SK-N-SH (cell line): ENCODE results near the gene SRCIN1. TPM values are rescaled to one million over a fixed set of nuclear protein-coding genes. Genes with fewer than 3 reads are reported as not detected.

Experiments used
- CTCF ChIA-PET: fragments of 300-600, 350-600 bp; formaldehyde crosslinking; extraction: SDS; loops from one replicate; lab custom pipeline; 2021; lab: Yijun Ruan, JAX
- POLR2A ChIA-PET: fragments of 350-600 bp; sonication (Branson Sonifier 250); formaldehyde crosslinking; extraction: SDS; loops from one replicate; lab custom pipeline; 2020; ENCODE audit warnings: antibody characterized with exemption, inconsistent platforms; lab: Yijun Ruan, JAX
- DNase-seq: peaks from one replicate; pipeline ENCODE4 v3.0.0; 2012
- H2AFZ ChIP-seq: fragments of 200-600 bp; sonication (generic); 2 replicates; pipeline ENCODE4 v1.8.1; 2016; ENCODE audit warnings: antibody characterized with exemption, mild to moderate bottlenecking, low read depth
- H3F3A ChIP-seq: fragments of 200-600 bp; sonication (generic); replicated peaks from 2 replicates; pipeline ENCODE3; 2016; ENCODE audit warnings: antibody characterized with exemption, mild to moderate bottlenecking; ENCODE audit not compliant: insufficient read depth
- H3K27ac ChIP-seq, 2 experiments: fragments of 200-500 bp in 1 of 2; fragments of 200-600 bp in 1 of 2; sonication (Bioruptor generic) in 1 of 2; sonication (generic), shearing (Covaris generic) in 1 of 2; 2 replicates each; pipeline versions ENCODE4 v1.5.1 to v1.6.1; 2014 to 2016; ENCODE audit warnings: low read depth in 2 of 2, inconsistent platforms in 1 of 2, low read length in 1 of 2, mild to moderate bottlenecking in 1 of 2, mixed read lengths in 1 of 2
- H3K27me3 ChIP-seq: fragments of 200-600 bp; sonication (generic), shearing (Covaris generic); 2 replicates; pipeline ENCODE4 v1.6.1; 2016; ENCODE audit warnings: mixed run types; ENCODE audit not compliant: insufficient read depth
- H3K36me3 ChIP-seq, 2 experiments: fragments of 200-500 bp in 1 of 2; fragments of 200-600 bp in 1 of 2; sonication (Bioruptor generic) in 1 of 2; sonication (generic) in 1 of 2; replicated peaks in 1 of 2; 2 replicates each; pipeline versions ENCODE3 to v1.5.1; 2014 to 2016; ENCODE audit warnings: low read length in 1 of 2, mild to moderate bottlenecking in 1 of 2; ENCODE audit not compliant: insufficient read depth in 2 of 2, control insufficient read depth in 1 of 2
- H3K4me1 ChIP-seq, 2 experiments: fragments of 200-500 bp in 1 of 2; fragments of 200-600 bp in 1 of 2; sonication (Bioruptor generic) in 1 of 2; sonication (generic), shearing (Covaris generic) in 1 of 2; 2 replicates each; pipeline versions ENCODE4 v1.5.1 to v1.6.1; 2014 to 2016; ENCODE audit warnings: low read depth in 1 of 2, low read length in 1 of 2, mixed run types in 1 of 2; ENCODE audit not compliant: insufficient read depth in 2 of 2, control insufficient read depth in 1 of 2
- H3K4me2 ChIP-seq: fragments of 200-600 bp; sonication (generic), shearing (Covaris generic); 2 replicates; pipeline ENCODE4 v1.6.1; 2017; ENCODE audit warnings: mixed run types
- H3K4me3 ChIP-seq, 2 experiments: fragments of 200-500 bp in 1 of 2; fragments of 200-600 bp in 1 of 2; sonication (Bioruptor generic) in 1 of 2; sonication (generic), shearing (Covaris generic) in 1 of 2; 2 replicates each; pipeline versions ENCODE4 v1.5.1 to v1.8.1; 2014 to 2016; ENCODE audit warnings: low read depth in 2 of 2, inconsistent platforms in 1 of 2, low read length in 1 of 2, mild to moderate bottlenecking in 1 of 2, mixed read lengths in 1 of 2, moderate library complexity in 1 of 2
- H3K79me2 ChIP-seq: fragments of 200-600 bp; sonication (generic); 2 replicates; pipeline ENCODE4 v1.8.1; 2017; ENCODE audit warnings: mild to moderate bottlenecking; ENCODE audit not compliant: insufficient read depth
- H3K9ac ChIP-seq: fragments of 200-600 bp; sonication (generic); 2 replicates; pipeline ENCODE4 v1.6.1; 2017; ENCODE audit warnings: mixed run types
- H3K9me2 ChIP-seq: fragments of 200-600 bp; sonication (generic); 2 replicates; pipeline ENCODE4 v1.6.1; 2017; ENCODE audit warnings: mixed run types
- H3K9me3 ChIP-seq: fragments of 200-600 bp; sonication (generic); 2 replicates; pipeline ENCODE4 v1.6.1; 2017; ENCODE audit warnings: mixed run types, mild to moderate bottlenecking, moderate library complexity
- H4K20me1 ChIP-seq: fragments of 200-600 bp; sonication (generic); 2 replicates; pipeline ENCODE4 v1.6.1; 2017; ENCODE audit warnings: mild to moderate bottlenecking, mixed run types; ENCODE audit not compliant: insufficient read depth
- CHD2 ChIP-seq: fragments of 150-350 bp; IDR thresholded peaks from 2 replicates; pipeline ENCODE4 v1.6.1; 2018; ENCODE audit warnings: low read length; ENCODE audit not compliant: partially characterized antibody
- ELF1 ChIP-seq: IDR thresholded peaks from 2 replicates; pipeline ENCODE4 v1.4.0; 2012
- EP300 ChIP-seq, 2 experiments: IDR thresholded peaks; 2 replicates each; pipeline versions ENCODE4 v1.4.0 to v1.6.1; 2012; ENCODE audit warnings: borderline replicate concordance in 1 of 2, low read depth in 1 of 2, low read length in 1 of 2
- FOXJ3 ChIP-seq: sonication (generic); formaldehyde crosslinking; IDR thresholded peaks from 2 replicates; pipeline ENCODE4 v1.5.1; 2020; ENCODE audit warnings: mild to moderate bottlenecking, missing genetic modification reagents
- FOXM1 ChIP-seq: IDR thresholded peaks from 2 replicates; pipeline ENCODE4 v1.4.0; 2012; ENCODE audit warnings: low read depth, mild to moderate bottlenecking
- GATA2 ChIP-seq: sonication (generic); formaldehyde crosslinking; IDR thresholded peaks from 2 replicates; pipeline ENCODE4 v1.5.0; 2020; ENCODE audit warnings: mild to moderate bottlenecking, missing genetic modification reagents
- MEF2A ChIP-seq: IDR thresholded peaks from 2 replicates; pipeline ENCODE4 v1.4.0; 2012; ENCODE audit warnings: low read depth, borderline replicate concordance
- MXI1 ChIP-seq: IDR thresholded peaks from 2 replicates; pipeline ENCODE4 v1.6.1; 2012; ENCODE audit warnings: mild to moderate bottlenecking, low read depth, low read length, improper control_type of control experiment
- POLR2AphosphoS5 ChIP-seq: IDR thresholded peaks from 2 replicates; pipeline ENCODE4 v1.6.1; 2012; ENCODE audit warnings: low read depth, low read length
- RAD21 ChIP-seq: IDR thresholded peaks from 2 replicates; pipeline ENCODE4 v1.6.1; 2012; ENCODE audit warnings: mild to moderate bottlenecking, low read length
- RXRA ChIP-seq: IDR thresholded peaks from 2 replicates; pipeline ENCODE4 v1.4.0; 2012; ENCODE audit warnings: low read depth, mild to moderate bottlenecking, borderline replicate concordance
- SMC3 ChIP-seq: IDR thresholded peaks from 2 replicates; pipeline ENCODE4 v1.6.1; 2012; ENCODE audit warnings: low read depth, low read length, improper control_type of control experiment
- TAF1 ChIP-seq: IDR thresholded peaks from 2 replicates; pipeline ENCODE4 v1.6.1; 2012; ENCODE audit warnings: low read depth, mild to moderate bottlenecking, low read length, moderate library complexity, borderline replicate concordance
- TEAD4 ChIP-seq: IDR thresholded peaks from 2 replicates; pipeline ENCODE4 v1.4.0; 2012; ENCODE audit warnings: mild to moderate bottlenecking, borderline replicate concordance; ENCODE audit not compliant: insufficient read depth
- YY1 ChIP-seq: IDR thresholded peaks from 2 replicates; pipeline ENCODE4 v1.4.0; 2012; ENCODE audit warnings: low read depth, mild to moderate bottlenecking
- WGBS: methylation state at CpG from one replicate; pipeline ENCODE4 v1.1.6; 2017; ENCODE audit warnings: low lambda C conversion rate; 5-methylcytosine and 5-hydroxymethylcytosine counted together
- polyA plus RNA-seq, 3 experiments: library from polyadenylated mRNA; depleted of rRNA; stranded (reverse); fragments of >200 nt; gene quantifications; 2 replicates each; pipeline ENCODE4 v1.2.3, GENCODE V29; 2012
- TF ChIP-seq, protein P1 (sequence below): IDR thresholded peaks from 2 replicates; pipeline ENCODE4; 2012
- TF ChIP-seq, protein P2 (sequence below): fragments of 200-600 bp; sonication (generic); IDR thresholded peaks from 2 replicates; pipeline ENCODE4 v1.6.1; 2017; ENCODE audit warnings: antibody characterized with exemption, mild to moderate bottlenecking, moderate library complexity
- TF ChIP-seq, protein P3 (sequence below): IDR thresholded peaks from 2 replicates; pipeline ENCODE4 v1.4.0; 2012; ENCODE audit warnings: low read depth, borderline replicate concordance
- TF ChIP-seq, protein P4 (sequence below): IDR thresholded peaks from 2 replicates; pipeline ENCODE4 v1.4.0; 2012; ENCODE audit warnings: low read depth

Gene SRCIN1
- polyA plus RNA-seq, 1 of the 3 experiments (the other 2 are of a cell fraction) = 1.0 TPM

DNA sequence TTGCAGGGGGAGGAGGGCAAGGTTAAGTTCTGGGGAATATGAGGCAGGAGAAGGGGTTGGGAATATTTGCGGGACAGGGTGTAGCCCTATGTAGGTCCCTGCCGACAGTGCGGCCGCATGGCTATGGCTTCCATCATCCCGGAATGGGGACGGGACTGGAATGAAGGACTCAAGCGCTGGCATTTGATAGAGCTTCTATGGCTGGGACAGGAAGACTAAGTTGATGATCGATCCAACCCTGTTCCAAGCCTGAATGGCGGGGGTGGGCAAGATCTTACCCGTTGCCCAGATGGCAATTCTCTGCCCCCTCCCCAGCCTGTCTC, 47.1 kb downstream of the SRCIN1 start:
- no peaks in the 10 kb centered on the region for H3K9me2 ChIP-seq
- peaks cover 0 to 30% of the 10 kb centered on the region in 2 experiments; a peak in 2 of 4 replicates for H3K4me1 ChIP-seq
- peaks cover 6% of the 10 kb centered on the region for H3F3A ChIP-seq
- no peaks in the 10 kb centered on the region for H4K20me1 ChIP-seq
- H3K27ac ChIP-seq = no peak overlapping the region; a peak in 1 of 4 replicates
- no peaks in the 10 kb centered on the region for H3K27me3 ChIP-seq
- no peaks in the 10 kb centered on the region for H3K36me3 ChIP-seq
- CTCF ChIA-PET = interaction anchor here (0.7 to 7.2 kb wide), 36 partner anchors 9 to 187 kb away, joined by 3 to 167 read pairs (median 7); partner anchors contain the start of genes EPOP and SRCIN1
- WGBS = 67% methylated on average over 7 of the region's 10 CpGs
- H3K9me3 ChIP-seq = no peaks in the 10 kb centered on the region
- POLR2A ChIA-PET = interaction anchor here (0.8 to 1.4 kb wide), 5 partner anchors 11 to 39 kb away, joined by 3 to 6 read pairs (median 3); no protein-coding TSS in a partner anchor
- no peak overlapping the region for H3K9ac ChIP-seq
- H3K79me2 ChIP-seq = no peaks in the 10 kb centered on the region
- TF ChIP-seq FOXJ3 (CRISPR knock-in tag) (no peak), MXI1 (no peak), FOXM1 (no peak), GATA2 (CRISPR knock-in tag) (no peak), TAF1 (no peak), CHD2 (no peak)
- TF ChIP-seq, protein P1, sequence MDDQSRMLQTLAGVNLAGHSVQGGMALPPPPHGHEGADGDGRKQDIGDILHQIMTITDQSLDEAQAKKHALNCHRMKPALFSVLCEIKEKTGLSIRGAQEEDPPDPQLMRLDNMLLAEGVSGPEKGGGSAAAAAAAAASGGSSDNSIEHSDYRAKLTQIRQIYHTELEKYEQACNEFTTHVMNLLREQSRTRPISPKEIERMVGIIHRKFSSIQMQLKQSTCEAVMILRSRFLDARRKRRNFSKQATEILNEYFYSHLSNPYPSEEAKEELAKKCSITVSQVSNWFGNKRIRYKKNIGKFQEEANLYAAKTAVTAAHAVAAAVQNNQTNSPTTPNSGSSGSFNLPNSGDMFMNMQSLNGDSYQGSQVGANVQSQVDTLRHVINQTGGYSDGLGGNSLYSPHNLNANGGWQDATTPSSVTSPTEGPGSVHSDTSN = no peak
- TF ChIP-seq, protein P2, sequence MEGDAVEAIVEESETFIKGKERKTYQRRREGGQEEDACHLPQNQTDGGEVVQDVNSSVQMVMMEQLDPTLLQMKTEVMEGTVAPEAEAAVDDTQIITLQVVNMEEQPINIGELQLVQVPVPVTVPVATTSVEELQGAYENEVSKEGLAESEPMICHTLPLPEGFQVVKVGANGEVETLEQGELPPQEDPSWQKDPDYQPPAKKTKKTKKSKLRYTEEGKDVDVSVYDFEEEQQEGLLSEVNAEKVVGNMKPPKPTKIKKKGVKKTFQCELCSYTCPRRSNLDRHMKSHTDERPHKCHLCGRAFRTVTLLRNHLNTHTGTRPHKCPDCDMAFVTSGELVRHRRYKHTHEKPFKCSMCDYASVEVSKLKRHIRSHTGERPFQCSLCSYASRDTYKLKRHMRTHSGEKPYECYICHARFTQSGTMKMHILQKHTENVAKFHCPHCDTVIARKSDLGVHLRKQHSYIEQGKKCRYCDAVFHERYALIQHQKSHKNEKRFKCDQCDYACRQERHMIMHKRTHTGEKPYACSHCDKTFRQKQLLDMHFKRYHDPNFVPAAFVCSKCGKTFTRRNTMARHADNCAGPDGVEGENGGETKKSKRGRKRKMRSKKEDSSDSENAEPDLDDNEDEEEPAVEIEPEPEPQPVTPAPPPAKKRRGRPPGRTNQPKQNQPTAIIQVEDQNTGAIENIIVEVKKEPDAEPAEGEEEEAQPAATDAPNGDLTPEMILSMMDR = no peak
- H3K4me3 ChIP-seq = peak overlapping the region; percentile 35 to 55; a peak in 2 of 4 replicates
- peak overlapping the region; percentile 84; the same call in 1 of the 2 replicates for H3K4me2 ChIP-seq
- no peak overlapping the region for H2AFZ ChIP-seq
- DNase-seq = no peak

DNA sequence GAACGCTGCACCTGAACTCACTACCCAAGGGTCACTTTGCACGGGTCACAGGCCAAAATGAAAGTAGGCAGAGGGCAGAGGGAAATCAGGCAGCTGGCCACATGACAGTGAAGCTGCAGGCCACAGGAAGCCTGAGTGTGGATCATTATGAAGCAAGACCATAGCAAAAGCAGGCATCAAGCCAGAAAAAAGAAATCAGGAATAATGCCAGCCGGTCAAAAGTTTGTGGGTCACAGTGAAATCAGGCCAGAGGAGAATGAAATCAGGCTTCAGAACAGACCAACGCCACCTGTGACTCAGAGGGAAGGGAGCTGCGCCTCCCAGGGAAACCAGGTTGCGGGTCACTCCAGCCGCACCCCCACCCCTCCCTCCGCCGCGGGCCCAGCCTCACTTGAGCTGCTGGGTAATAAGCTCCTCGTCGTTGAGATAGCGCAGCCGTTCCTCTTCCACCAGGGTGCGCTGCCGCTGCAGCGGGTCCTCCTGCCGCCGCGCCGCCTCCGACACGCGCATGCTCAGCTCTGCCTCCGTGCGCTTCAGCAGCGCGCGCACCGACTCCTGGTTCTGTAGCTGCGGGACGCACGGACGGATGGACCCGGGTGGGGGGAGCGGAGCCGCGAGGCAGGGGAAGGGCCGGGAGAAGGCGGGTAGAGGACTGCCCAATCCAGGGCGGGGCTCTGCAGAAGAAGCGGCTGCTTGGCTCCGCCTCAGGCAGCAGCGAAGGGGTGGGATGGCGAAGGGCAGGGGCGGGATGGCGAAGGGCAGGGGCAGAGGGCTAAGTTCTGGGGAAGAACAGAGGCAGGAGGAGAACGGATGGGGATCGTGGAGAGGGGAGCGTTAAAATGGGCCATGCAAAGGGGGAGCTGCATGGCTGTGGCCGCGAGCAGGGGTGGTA, 47.7 kb downstream of the SRCIN1 start:
- Histone ChIP-seq H2AFZ (peak overlapping the region; percentile 90), H3K4me3 (peak overlapping the region; percentile 35 to 55), H4K20me1 (no peaks in the 10 kb centered on the region), H3K4me2 (peak overlapping the region; percentile 84), H3K9me2 (no peaks in the 10 kb centered on the region), H3K36me3 (no peaks in the 10 kb centered on the region), H3F3A (peaks cover 6% of the 10 kb centered on the region), H3K79me2 (no peaks in the 10 kb centered on the region), H3K4me1 (peaks cover 0 to 30% of the 10 kb centered on the region in 2 experiments; a peak in 2 of 4 replicates), H3K9me3 (no peaks in the 10 kb centered on the region), H3K27me3 (no peaks in the 10 kb centered on the region), H3K9ac (no peak overlapping the region), H3K27ac (no peak overlapping the region; a peak in 1 of 4 replicates)
- CTCF ChIA-PET = interaction anchor here (0.5 to 7.2 kb wide), 44 partner anchors 8 to 188 kb away, joined by 3 to 167 read pairs (median 6); partner anchors contain the start of genes EPOP and SRCIN1
- POLR2A ChIA-PET = interaction anchor here (0.8 to 1.4 kb wide), 5 partner anchors 15 to 40 kb away, joined by 3 to 6 read pairs (median 3); no protein-coding TSS in a partner anchor
- WGBS = 15% methylated on average over 40 of the region's 52 CpGs
- DNase-seq = peak; percentile 97
- TF ChIP-seq, protein P3, sequence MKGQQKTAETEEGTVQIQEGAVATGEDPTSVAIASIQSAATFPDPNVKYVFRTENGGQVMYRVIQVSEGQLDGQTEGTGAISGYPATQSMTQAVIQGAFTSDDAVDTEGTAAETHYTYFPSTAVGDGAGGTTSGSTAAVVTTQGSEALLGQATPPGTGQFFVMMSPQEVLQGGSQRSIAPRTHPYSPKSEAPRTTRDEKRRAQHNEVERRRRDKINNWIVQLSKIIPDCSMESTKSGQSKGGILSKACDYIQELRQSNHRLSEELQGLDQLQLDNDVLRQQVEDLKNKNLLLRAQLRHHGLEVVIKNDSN = no peak
- TF ChIP-seq RXRA (no peak), SMC3 (peak; percentile 96), ELF1 (no peak), TAF1 (no peak), GATA2 (CRISPR knock-in tag) (no peak), MXI1 (peak; percentile 43; the same call in 1 of the 2 replicates), EP300 (IDR thresholded peaks at IDR 0.05; ENCODE audit: borderline replicate concordance in 1 of 2, low read depth in 1 of 2, low read length in 1 of 2) (no peak; a peak in 1 of 4 replicates), YY1 (no peak), POLR2AphosphoS5 (no peak), RAD21 (peak; percentile 83), TEAD4 (no peak), MEF2A (no peak)
- TF ChIP-seq, protein P2 = peak; percentile 84
- TF ChIP-seq, protein P4, sequence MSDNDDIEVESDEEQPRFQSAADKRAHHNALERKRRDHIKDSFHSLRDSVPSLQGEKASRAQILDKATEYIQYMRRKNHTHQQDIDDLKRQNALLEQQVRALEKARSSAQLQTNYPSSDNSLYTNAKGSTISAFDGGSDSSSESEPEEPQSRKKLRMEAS = 0 out of 2 replicates have a peak, but pooled peaks have one; percentile 42
